H9 (cell line): ENCODE measurements around the gene GALNT12. TPM values are rescaled to one million over a fixed set of nuclear protein-coding genes. Genes with fewer than 3 reads are reported as not detected.

Source experiments
- DNase-seq: peaks from one replicate; pipeline ENCODE4 v3.0.0-alpha.2; 2017
- H2AFZ ChIP-seq: one replicate; pipeline ENCODE4 v1.6.1; 2013; ENCODE audit warnings: mild to moderate bottlenecking, low read length, control low read depth, moderate library complexity
- H2AK5ac ChIP-seq: 2 replicates; pipeline ENCODE4 v1.6.1; 2013; ENCODE audit warnings: low read length, control low read depth, mixed read lengths; ENCODE audit not compliant: insufficient read length
- H2BK120ac ChIP-seq: one replicate; pipeline ENCODE4 v1.6.1; 2013; ENCODE audit warnings: low read depth, mild to moderate bottlenecking, low read length, control low read depth, inconsistent platforms; ENCODE audit not compliant: poor library complexity, severe bottlenecking
- H2BK12ac ChIP-seq: 2 replicates; pipeline ENCODE4 v1.6.1; 2013; ENCODE audit warnings: low read length, control low read depth, mixed read lengths, low read depth; ENCODE audit not compliant: insufficient read length
- H2BK15ac ChIP-seq: 2 replicates; pipeline ENCODE4 v1.6.1; 2013; ENCODE audit warnings: low read depth, low read length, control low read depth
- H2BK20ac ChIP-seq: one replicate; pipeline ENCODE4 v1.6.1; 2013; ENCODE audit warnings: low read depth, mild to moderate bottlenecking, low read length, control low read depth, inconsistent platforms; ENCODE audit not compliant: poor library complexity, severe bottlenecking
- H2BK5ac ChIP-seq: 2 replicates; pipeline ENCODE4 v1.6.1; 2013; ENCODE audit warnings: low read length, control low read depth, mixed read lengths; ENCODE audit not compliant: insufficient read length
- H3K14ac ChIP-seq: 2 replicates; pipeline ENCODE4 v1.6.1; 2013; ENCODE audit warnings: low read length, control low read depth; ENCODE audit not compliant: insufficient read depth
- H3K18ac ChIP-seq: 2 replicates; pipeline ENCODE4 v1.6.1; 2013; ENCODE audit warnings: low read depth, mild to moderate bottlenecking, mixed read lengths, low read length, control low read depth; ENCODE audit not compliant: insufficient read length
- H3K23ac ChIP-seq: 2 replicates; pipeline ENCODE4 v1.6.1; 2013; ENCODE audit warnings: low read length, control low read depth, mixed read lengths, low read depth; ENCODE audit not compliant: insufficient read length
- H3K23me2 ChIP-seq: 2 replicates; pipeline ENCODE4 v1.6.1; 2013; ENCODE audit warnings: low read depth, mild to moderate bottlenecking, mixed read lengths, low read length, control low read depth; ENCODE audit not compliant: insufficient read length, poor library complexity, severe bottlenecking
- H3K27ac ChIP-seq: 2 replicates; pipeline ENCODE4 v1.5.1; 2013; ENCODE audit warnings: low read length, control low read depth, mixed read lengths, low read depth; ENCODE audit not compliant: insufficient read length
- H3K27me3 ChIP-seq: 2 replicates; pipeline ENCODE4 v1.6.1; 2013; ENCODE audit warnings: low read length, control low read depth, inconsistent platforms; ENCODE audit not compliant: insufficient read depth
- H3K4ac ChIP-seq: 2 replicates; pipeline ENCODE4 v1.6.1; 2013; ENCODE audit warnings: low read depth, mild to moderate bottlenecking, control low read depth, inconsistent platforms, low read length, moderate library complexity
- H3K4me1 ChIP-seq: 2 replicates; pipeline ENCODE4 v1.6.1; 2013; ENCODE audit warnings: low read length, control low read depth, inconsistent platforms; ENCODE audit not compliant: insufficient read depth
- H3K4me2 ChIP-seq: 2 replicates; pipeline ENCODE4 v1.6.1; 2013; ENCODE audit warnings: low read length, control low read depth, mixed read lengths; ENCODE audit not compliant: insufficient read length, insufficient read depth
- H3K56ac ChIP-seq: 2 replicates; pipeline ENCODE4 v1.6.1; 2013; ENCODE audit warnings: low read depth, mild to moderate bottlenecking, mixed read lengths, low read length, control low read depth; ENCODE audit not compliant: insufficient read length
- H3K79me1 ChIP-seq: 2 replicates; pipeline ENCODE4 v1.6.1; 2013; ENCODE audit warnings: low read depth, mild to moderate bottlenecking, moderate library complexity, low read length, control low read depth, inconsistent platforms; ENCODE audit not compliant: insufficient read depth, poor library complexity, severe bottlenecking
- H3K79me2 ChIP-seq: 2 replicates; pipeline ENCODE4 v1.6.1; 2013; ENCODE audit warnings: low read length, control low read depth, inconsistent platforms; ENCODE audit not compliant: insufficient read depth
- H3K9ac ChIP-seq: 2 replicates; pipeline ENCODE4 v1.6.1; 2013; ENCODE audit warnings: low read length, control low read depth, mixed read lengths; ENCODE audit not compliant: insufficient read length; ENCODE audit errors: extremely low read depth
- H3K9me3 ChIP-seq: one replicate; pipeline ENCODE4 v1.6.1; 2013; ENCODE audit warnings: low read depth, low read length, inconsistent platforms; ENCODE audit not compliant: control insufficient read depth
- H3T11ph ChIP-seq: one replicate; pipeline ENCODE4 v1.6.1; 2013; ENCODE audit warnings: mild to moderate bottlenecking, low read length, control low read depth, inconsistent platforms
- H4K20me1 ChIP-seq: one replicate; pipeline ENCODE4 v1.6.1; 2013; ENCODE audit not compliant: control insufficient read depth, insufficient read length, insufficient read depth
- H4K5ac ChIP-seq: 2 replicates; pipeline ENCODE4 v1.6.1; 2013; ENCODE audit warnings: low read depth, mild to moderate bottlenecking, mixed read lengths, low read length, control low read depth; ENCODE audit not compliant: insufficient read length
- H4K8ac ChIP-seq: replicated peaks from 2 replicates; pipeline ENCODE4 v1.6.1; 2013; ENCODE audit warnings: low read length, control low read depth, mixed read lengths, low read depth; ENCODE audit not compliant: insufficient read length
- H4K91ac ChIP-seq: 2 replicates; pipeline ENCODE4 v1.6.1; 2013; ENCODE audit warnings: low read depth, mild to moderate bottlenecking, moderate library complexity, mixed read lengths, low read length, control low read depth; ENCODE audit not compliant: insufficient read length
- H3K27ac Mint-ChIP-seq, 3 experiments: 2 replicates in 2 of 3; 3 replicates in 1 of 3; pipeline ENCODE4 v1.8.0; 2020 to 2021; ENCODE audit warnings: mixed read lengths in 3 of 3, mild to moderate bottlenecking in 1 of 3, moderate library complexity in 1 of 3
- H3K27me3 Mint-ChIP-seq: 2 replicates; pipeline ENCODE4 v1.8.0; 2021; ENCODE audit warnings: low read depth, mild to moderate bottlenecking, moderate library complexity, mixed read lengths
- H3K36me3 Mint-ChIP-seq, 3 experiments: 2 replicates in 2 of 3; 3 replicates in 1 of 3; pipeline ENCODE4 v1.8.0; 2020 to 2021; ENCODE audit warnings: low read depth in 3 of 3, mixed read lengths in 3 of 3; ENCODE audit not compliant: insufficient read depth in 1 of 3
- H3K4me1 Mint-ChIP-seq, 2 experiments: 2 replicates each; pipeline ENCODE4 v1.8.0; 2020; ENCODE audit warnings: mixed read lengths in 2 of 2
- H3K4me3 Mint-ChIP-seq, 2 experiments: 2 replicates in 1 of 2; 3 replicates in 1 of 2; pipeline ENCODE4 v1.8.0; 2020 to 2021; ENCODE audit warnings: mild to moderate bottlenecking in 2 of 2, mixed read lengths in 2 of 2, moderate library complexity in 1 of 2
- H3K9me3 Mint-ChIP-seq, 2 experiments: 2 replicates in 1 of 2; 3 replicates in 1 of 2; pipeline ENCODE4 v1.8.0; 2020; ENCODE audit warnings: mild to moderate bottlenecking in 2 of 2, mixed read lengths in 2 of 2, moderate library complexity in 1 of 2
- CTCF ChIP-seq: fragments of 200-600 bp; sonication (generic); conservative IDR thresholded peaks from 3 replicates; pipeline ENCODE4 v1.8.0; 2021; ENCODE audit warnings: antibody characterized with exemption, mild to moderate bottlenecking
- WGBS: extraction: QIAGEN DNeasy Blood & Tissue Kit; methylation state at CpG from one replicate; pipeline ENCODE4 v1.1.7; 2013; ENCODE audit warnings: missing lambda C conversion rate, low lambda C conversion rate, mixed read lengths; ENCODE audit not compliant: insufficient read length; ENCODE audit errors: extremely low coverage; 5-methylcytosine and 5-hydroxymethylcytosine counted together
- total RNA-seq: library from RNA; stranded (reverse); gene quantifications from 2 replicates; pipeline ENCODE4 v1.2.1, GENCODE V29; 2021

The GALNT12 gene
- total RNA-seq, 1 experiment from 2014 or later: 18.0 TPM

- no peaks in the 10 kb centered on the region for H4K20me1 ChIP-seq
- no peaks in the 10 kb centered on the region for H3K4me1 ChIP-seq
- Mint-ChIP-seq H3K4me3 (no peak overlapping the region), H3K4me1 (no peaks in the 10 kb centered on the region), H3K9me3 (no peaks in the 10 kb centered on the region), H3K27me3 (peaks cover 40% of the 10 kb centered on the region), H3K36me3 (no peaks in the 10 kb centered on the region), H3K27ac (no peak overlapping the region)
- H2BK5ac ChIP-seq: no peak overlapping the region
- no peaks in the 10 kb centered on the region for H3K23me2 ChIP-seq
- no peak overlapping the region for H2BK15ac ChIP-seq
- H3K27ac ChIP-seq: no peak overlapping the region
- no peak overlapping the region for H3K23ac ChIP-seq
- no CpG with 5 or more reads among the region's 7 CpGs for WGBS
- no peak overlapping the region for H4K8ac ChIP-seq
- no peaks in the 10 kb centered on the region for H3K9me3 ChIP-seq
- DNase-seq: no peak
- H2BK12ac ChIP-seq: no peak overlapping the region
- H2AFZ ChIP-seq: no peak overlapping the region
- no peak overlapping the region for H3K56ac ChIP-seq
- H3K79me2 ChIP-seq: no peaks in the 10 kb centered on the region
- no peak overlapping the region for H2BK120ac ChIP-seq
- no peak overlapping the region for H3T11ph ChIP-seq
- H4K5ac ChIP-seq: no peak overlapping the region
- no peak overlapping the region for H2AK5ac ChIP-seq
- TF ChIP-seq CTCF: no peak
- H3K18ac ChIP-seq: no peak overlapping the region
- H3K9ac ChIP-seq: no peak overlapping the region
- H3K4me2 ChIP-seq: no peak overlapping the region
- H4K91ac ChIP-seq: no peak overlapping the region
- H3K14ac ChIP-seq: no peak overlapping the region
- H3K27me3 ChIP-seq: no peaks in the 10 kb centered on the region
- no peaks in the 10 kb centered on the region for H3K79me1 ChIP-seq
- no peak overlapping the region for H3K4ac ChIP-seq
- H2BK20ac ChIP-seq: no peak overlapping the region
Measured at GRCh38 chr9:98880311-98881015, 73.0 kb downstream of the GALNT12 start.
